ENCODE data around the gene CD8A. TPM values are rescaled to one million over a fixed set of nuclear protein-coding genes. Genes with fewer than 3 reads are reported as not detected.

Gene CD8A
- polyA plus RNA-seq, 1 experiment: not detected

DNA sequence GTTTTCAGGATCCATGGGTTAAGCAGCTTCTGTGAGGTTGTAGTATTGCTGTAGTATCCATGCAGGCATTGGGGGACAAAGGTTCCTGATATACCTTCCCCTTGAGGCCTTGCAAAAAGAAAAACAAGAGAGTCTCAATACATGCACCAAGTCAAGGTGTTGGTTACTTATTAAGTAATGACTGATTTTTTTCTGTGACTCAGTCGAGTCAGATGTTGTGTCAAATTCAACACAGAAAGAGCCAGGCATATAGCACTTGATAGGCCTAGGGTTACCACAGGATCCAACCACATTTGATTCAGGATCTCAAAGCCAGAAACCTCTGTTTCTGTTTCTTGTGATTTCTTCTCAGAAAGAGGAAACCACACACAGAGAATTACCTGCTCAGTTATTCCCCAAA, 24.9 kb upstream of the CD8A start:
- ChIA-PET CTCF (no interaction called here), POLR2A (no interaction called here)
- Histone ChIP-seq H3K4me3 (ENCODE audit: low read depth, low read length) (no peak overlapping the region), H3K36me3 (ENCODE audit: control insufficient read depth, insufficient read depth, low read length) (no peaks in the 10 kb centered on the region), H3K27me3 (ENCODE audit: control insufficient read depth, insufficient read depth, low read length) (no peaks in the 10 kb centered on the region; the same call in 1 of the 2 replicates)
- DNase-seq (ENCODE audit: low read depth): no peak
- TF ChIP-seq, protein P1, sequence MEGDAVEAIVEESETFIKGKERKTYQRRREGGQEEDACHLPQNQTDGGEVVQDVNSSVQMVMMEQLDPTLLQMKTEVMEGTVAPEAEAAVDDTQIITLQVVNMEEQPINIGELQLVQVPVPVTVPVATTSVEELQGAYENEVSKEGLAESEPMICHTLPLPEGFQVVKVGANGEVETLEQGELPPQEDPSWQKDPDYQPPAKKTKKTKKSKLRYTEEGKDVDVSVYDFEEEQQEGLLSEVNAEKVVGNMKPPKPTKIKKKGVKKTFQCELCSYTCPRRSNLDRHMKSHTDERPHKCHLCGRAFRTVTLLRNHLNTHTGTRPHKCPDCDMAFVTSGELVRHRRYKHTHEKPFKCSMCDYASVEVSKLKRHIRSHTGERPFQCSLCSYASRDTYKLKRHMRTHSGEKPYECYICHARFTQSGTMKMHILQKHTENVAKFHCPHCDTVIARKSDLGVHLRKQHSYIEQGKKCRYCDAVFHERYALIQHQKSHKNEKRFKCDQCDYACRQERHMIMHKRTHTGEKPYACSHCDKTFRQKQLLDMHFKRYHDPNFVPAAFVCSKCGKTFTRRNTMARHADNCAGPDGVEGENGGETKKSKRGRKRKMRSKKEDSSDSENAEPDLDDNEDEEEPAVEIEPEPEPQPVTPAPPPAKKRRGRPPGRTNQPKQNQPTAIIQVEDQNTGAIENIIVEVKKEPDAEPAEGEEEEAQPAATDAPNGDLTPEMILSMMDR (IDR thresholded peaks at IDR 0.05; ENCODE audit: insufficient read depth, low read depth, low read length): no peak

DNA sequence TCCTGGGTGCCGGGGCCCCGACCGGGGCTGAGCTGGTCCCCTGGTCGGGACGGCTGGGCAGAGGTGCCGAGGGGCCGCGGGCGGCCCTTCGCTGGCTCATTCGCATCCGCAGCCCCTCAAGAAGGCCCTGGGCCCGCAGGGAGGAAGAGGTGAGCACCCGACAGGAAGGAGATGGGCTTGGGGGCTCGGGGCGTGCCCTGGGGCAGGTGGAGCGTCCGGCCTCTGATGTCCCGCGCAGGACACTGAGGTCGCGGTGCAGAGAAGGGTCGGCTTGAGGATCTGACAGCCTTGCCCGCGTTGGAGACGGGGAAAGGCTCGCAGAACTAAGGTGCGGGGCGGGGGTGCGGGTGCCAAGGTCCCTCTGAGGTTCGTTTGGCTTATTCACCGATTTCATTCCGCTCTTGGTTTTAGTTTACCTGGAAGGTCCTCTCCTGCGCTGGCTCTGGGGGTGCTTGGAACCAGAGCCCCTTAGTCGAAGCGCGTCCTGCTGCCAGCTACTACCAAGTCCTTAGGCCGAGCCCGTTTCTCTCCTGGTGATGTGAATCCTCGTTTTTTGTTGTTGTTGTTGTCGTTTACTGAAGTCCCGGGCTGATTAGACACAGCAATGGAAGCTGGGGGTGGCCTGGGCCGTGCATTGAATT, 18.9 kb upstream of the CD8A start:
- peaks cover 15% of the 10 kb centered on the region for H3K27me3 ChIP-seq (ENCODE audit: control insufficient read depth, insufficient read depth, low read length)
- TF ChIP-seq, protein P1 (IDR thresholded peaks at IDR 0.05; ENCODE audit: insufficient read depth, low read depth, low read length): no peak
- H3K36me3 ChIP-seq (ENCODE audit: control insufficient read depth, insufficient read depth, low read length): no peaks in the 10 kb centered on the region

DNA sequence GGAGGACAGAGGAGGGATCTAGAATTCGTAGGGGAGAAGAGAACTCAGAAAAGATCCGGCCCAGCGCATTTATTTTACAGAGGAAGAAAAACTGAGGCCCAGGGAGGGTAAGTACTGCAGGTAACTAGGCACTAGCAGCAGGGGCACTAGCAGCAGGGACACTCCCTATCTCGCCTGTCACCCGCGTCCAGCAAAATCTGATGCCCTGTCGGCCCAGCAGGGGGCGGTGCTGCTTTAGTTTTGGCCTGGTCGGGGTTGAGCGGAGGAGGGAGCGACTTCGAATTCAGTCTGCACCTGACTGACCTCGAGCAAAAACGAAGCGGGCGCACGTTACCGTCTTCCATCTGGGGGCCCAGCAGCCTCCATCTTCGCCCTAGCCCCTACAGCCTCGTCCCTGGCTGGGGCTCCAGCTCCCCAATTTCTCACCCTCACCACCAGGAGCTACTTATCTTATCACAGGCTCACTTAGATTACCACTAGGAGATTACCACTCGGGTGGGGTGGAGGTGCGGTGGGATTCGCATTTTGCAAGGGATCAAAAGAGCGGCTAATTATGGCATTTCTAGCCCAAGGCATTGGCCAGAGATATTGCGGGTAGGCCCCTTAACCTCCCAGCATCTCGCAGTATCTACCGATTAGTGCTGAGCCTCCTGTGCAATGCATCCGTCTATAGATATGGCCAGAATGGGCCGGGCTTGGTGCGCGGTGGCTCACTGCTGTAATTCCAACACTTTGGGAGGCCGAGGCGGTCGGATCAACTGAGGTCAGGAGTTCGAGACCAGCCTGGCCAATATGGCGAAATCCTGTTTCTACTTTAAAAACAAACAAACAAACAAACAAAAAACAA, 17.8 kb upstream of the CD8A start:
- ChIA-PET CTCF (interaction anchor here (0.6 to 3.0 kb wide), 10 partner anchors 11 to 410 kb away, joined by 3 to 11 read pairs (median 4); no protein-coding TSS in a partner anchor), POLR2A (no interaction called here)
- H3K27me3 ChIP-seq (ENCODE audit: control insufficient read depth, insufficient read depth, low read length): peaks cover 15% of the 10 kb centered on the region
- peak; percentile 6 for DNase-seq (ENCODE audit: low read depth)
- no peaks in the 10 kb centered on the region for H3K36me3 ChIP-seq (ENCODE audit: control insufficient read depth, insufficient read depth, low read length)
- TF ChIP-seq, protein P1 (IDR thresholded peaks at IDR 0.05; ENCODE audit: insufficient read depth, low read depth, low read length): peak; percentile 85
- peak overlapping the region; percentile 25 for H3K4me3 ChIP-seq (ENCODE audit: low read depth, low read length)

More for the DNA sequence above, 18.9 kb upstream of the CD8A start:
- POLR2A ChIA-PET: no interaction called here
- H3K4me3 ChIP-seq (ENCODE audit: low read depth, low read length): no peak overlapping the region
- no peak for DNase-seq (ENCODE audit: low read depth)
- CTCF ChIA-PET: interaction anchor here (2.1 to 3.0 kb wide), 2 partner anchors 10 to 18 kb away, joined by 7 to 11 read pairs; no protein-coding TSS in a partner anchor

DNA sequence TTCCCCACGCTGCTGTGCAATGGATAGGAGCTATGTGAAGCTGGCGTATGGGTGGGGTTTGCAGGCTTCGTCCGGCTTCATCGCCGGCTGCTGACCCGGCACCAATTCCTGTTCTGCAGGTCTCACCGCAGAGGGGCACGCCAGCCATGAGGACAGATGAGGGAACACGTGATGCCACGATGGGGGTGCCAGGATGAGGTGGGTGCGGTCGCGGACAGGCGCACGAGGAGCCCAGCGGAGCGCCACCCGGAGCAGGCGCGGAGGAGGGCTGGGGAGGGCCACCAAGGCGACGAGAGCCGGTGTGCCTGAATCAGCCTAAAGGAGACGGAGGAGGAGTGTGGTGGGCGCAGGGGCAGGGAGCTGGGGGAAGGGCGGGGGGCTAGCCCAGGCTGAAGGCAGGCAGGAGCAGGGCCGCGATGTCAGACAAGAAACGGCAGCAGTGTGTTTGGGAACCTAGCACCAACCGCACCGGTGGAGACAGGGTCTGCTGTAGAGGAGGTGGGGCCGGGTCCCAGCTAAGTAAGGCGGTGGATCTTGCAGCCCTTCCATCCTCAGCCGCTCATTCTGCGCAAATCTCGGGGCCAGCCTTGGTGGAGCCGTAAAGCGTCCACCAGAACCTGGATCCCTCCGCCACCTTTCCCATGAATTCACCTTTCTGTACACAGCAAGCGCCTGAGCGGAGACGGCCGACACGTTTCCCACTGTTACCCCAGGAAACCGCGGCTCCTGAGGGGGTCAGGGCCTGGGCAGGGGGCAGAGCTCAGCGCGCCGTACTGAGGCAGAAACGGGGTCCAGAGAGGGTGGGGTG, 17.0 kb upstream of the CD8A start:
- Histone ChIP-seq H3K27me3 (ENCODE audit: control insufficient read depth, insufficient read depth, low read length) (peaks cover 15% of the 10 kb centered on the region), H3K4me3 (ENCODE audit: low read depth, low read length) (peak overlapping the region; percentile 25), H3K36me3 (ENCODE audit: control insufficient read depth, insufficient read depth, low read length) (no peaks in the 10 kb centered on the region)
- TF ChIP-seq, protein P1 (IDR thresholded peaks at IDR 0.05; ENCODE audit: insufficient read depth, low read depth, low read length): no peak
- POLR2A ChIA-PET: no interaction called here
- no peak for DNase-seq (ENCODE audit: low read depth)
- CTCF ChIA-PET: interaction anchor here (0.6 to 3.0 kb wide), 11 partner anchors 9 to 1086 kb away, joined by 3 to 11 read pairs (median 5); no protein-coding TSS in a partner anchor

Data from BJ (cell line).